Stimulated activated CD4-positive, alpha-beta T cell treated with anti-CD3 and anti-CD28 coated beads, Interleukin-12 subunit alpha, Interleukin-12 subunit beta, amount 100 ng/mL, for 4 hours (primary cell): ENCODE data around the gene C3orf20.

Experiments used
- DNase-seq: peaks from one replicate; pipeline ENCODE4 v3.0.0-alpha.2; 2020

C3orf20 gene

GRCh38 chr3:14674841-14675240, at the start of gene C3orf20:
TSS of gene C3orf20 (plus strand) at chr3:14675141. CDS start at chr3:14682714, 7,573 bp downstream.
- DNase-seq = no peak

- no peak for DNase-seq
These were observed 49.5 kb upstream of the C3orf20 start for GRCh38 chr3:14625443-14625842.

GRCh38 chr3:14627815-14628214, 47.1 kb upstream of the C3orf20 start:
- no peak for DNase-seq

GRCh38 chr3:14628406-14628805, 46.5 kb upstream of the C3orf20 start:
- DNase-seq = no peak

GRCh38 chr3:14630404-14631100, 44.4 kb upstream of the C3orf20 start:
- no peak for DNase-seq

GRCh38 chr3:14631101-14631497, 43.8 kb upstream of the C3orf20 start:
- no peak for DNase-seq

GRCh38 chr3:14631687-14632441, 43.1 kb upstream of the C3orf20 start:
- DNase-seq = no peak

- DNase-seq = no peak
These were observed 42.5 kb upstream of the C3orf20 start for GRCh38 chr3:14632442-14632930.

- DNase-seq = no peak
These were observed 41.5 kb upstream of the C3orf20 start for GRCh38 chr3:14633417-14633816.

- peak; percentile 45 for DNase-seq
These were observed 41.0 kb upstream of the C3orf20 start for GRCh38 chr3:14633819-14634424.

GRCh38 chr3:14634763-14635400, 40.1 kb upstream of the C3orf20 start:
- DNase-seq = no peak

- DNase-seq = no peak
These were observed 38.3 kb upstream of the C3orf20 start for GRCh38 chr3:14636496-14637087.

GRCh38 chr3:14640157-14640562, 34.8 kb upstream of the C3orf20 start:
- DNase-seq = no peak

- no peak for DNase-seq
These were observed 34.2 kb upstream of the C3orf20 start for GRCh38 chr3:14640734-14641133.

GRCh38 chr3:14641346-14641745, 33.6 kb upstream of the C3orf20 start:
- no peak for DNase-seq

GRCh38 chr3:14645453-14645852, 29.5 kb upstream of the C3orf20 start:
- DNase-seq = no peak

GRCh38 chr3:14646131-14646573, 28.8 kb upstream of the C3orf20 start:
- DNase-seq = no peak

GRCh38 chr3:14646589-14647413, 28.1 kb upstream of the C3orf20 start:
- no peak for DNase-seq

GRCh38 chr3:14647976-14648955, 26.7 kb upstream of the C3orf20 start:
- no peak for DNase-seq

- DNase-seq = no peak
These were observed 25.5 kb upstream of the C3orf20 start for GRCh38 chr3:14649466-14649865.

- no peak for DNase-seq
These were observed 24.7 kb upstream of the C3orf20 start for GRCh38 chr3:14650193-14650592.
